Lung (tissue), 12 donors: Measurements from ENCODE around the gene CXCL16. TPM values are rescaled to one million over a fixed set of nuclear protein-coding genes. Genes with fewer than 3 reads are reported as not detected.
A peak's percentile ranks its signal among the peaks of the same experiment; 100 is the strongest.

Experiments used
- ATAC-seq: fragments of 200-7000 bp; cut with Tn5 transposase; one replicate; pipeline ENCODE4 v1.9.1; 2020; ENCODE audit warnings: moderate number of reproducible peaks; ENCODE audit not compliant: insufficient read depth, low FRiP score
- DNase-seq, 3 donors: peaks; one replicate each; pipeline ENCODE4 v3.0.0-alpha.2; 2013 to 2017
- H3K27ac ChIP-seq, 2 donors: one replicate each; pipeline ENCODE4 v1.5.1; 2013; ENCODE audit warnings: mild to moderate bottlenecking in 2 of 2, moderate library complexity in 2 of 2, control low read depth in 1 of 2, inconsistent platforms in 1 of 2, low read depth in 1 of 2, low read length in 1 of 2
- H3K27me3 ChIP-seq, 3 donors: one replicate each; pipeline ENCODE4 v1.5.1; 2013; ENCODE audit warnings: low read length in 2 of 3; ENCODE audit not compliant: control insufficient read depth in 3 of 3, insufficient read depth in 3 of 3
- H3K36me3 ChIP-seq, 4 donors: one replicate each; pipeline ENCODE4 v1.5.1; 2013; ENCODE audit warnings: low read length in 4 of 4, mild to moderate bottlenecking in 1 of 4, moderate library complexity in 1 of 4; ENCODE audit not compliant: control insufficient read depth in 4 of 4, insufficient read depth in 4 of 4
- H3K4me1 ChIP-seq, 5 donors: one replicate each; pipeline ENCODE4 v1.5.1; 2013; ENCODE audit warnings: low read length in 5 of 5, mild to moderate bottlenecking in 2 of 5, moderate library complexity in 1 of 5; ENCODE audit not compliant: control insufficient read depth in 5 of 5, insufficient read depth in 5 of 5
- H3K4me3 ChIP-seq: one replicate; pipeline ENCODE4 v1.5.1; 2013; ENCODE audit warnings: mild to moderate bottlenecking, control low read depth, moderate library complexity
- H3K9ac ChIP-seq, 2 donors: one replicate each; pipeline ENCODE4 v1.5.1; 2013; ENCODE audit warnings: low read length in 2 of 2, control low read depth in 1 of 2; ENCODE audit not compliant: insufficient read depth in 1 of 2
- H3K9me3 ChIP-seq, 4 donors: one replicate each; pipeline ENCODE4 v1.5.1; 2013; ENCODE audit warnings: low read length in 3 of 4, mild to moderate bottlenecking in 1 of 4, moderate library complexity in 1 of 4; ENCODE audit not compliant: control insufficient read depth in 4 of 4, insufficient read depth in 3 of 4
- CTCF ChIP-seq: IDR thresholded peaks from 2 replicates; pipeline ENCODE4 v1.5.1; 2012; ENCODE audit warnings: mild to moderate bottlenecking; ENCODE audit errors: control extremely low read depth, extremely low read depth
- WGBS, 2 donors: extraction: QIAGEN DNeasy Blood & Tissue Kit; methylation state at CpG; one replicate each; pipeline ENCODE4 v1.1.7; 2013; 5-methylcytosine and 5-hydroxymethylcytosine counted together
- polyA plus RNA-seq, 2 donors: library from polyadenylated mRNA; stranded (reverse); fragments of 200-250 nt; gene quantifications; one replicate each; pipeline ENCODE4 v1.2.1, GENCODE V29; 2013
- total RNA-seq, 2 donors: library from RNA; depleted of rRNA in 1 of 2; stranded (reverse); fragments of >200 nt in 1 of 2; gene quantifications; one replicate each; pipeline ENCODE4 v1.2.1, GENCODE V29; 2014 to 2021
- donor health status: control.
- donor health status: control.
- donor health status: Bipolar disorder and iron deficiency.
- donor health status: healthy.
- donor health status: DM: yes; HTN: yes; CAD: no.

Gene CXCL16
- total and polyA plus RNA-seq, 4 donors = 32.7 to 252 (median 111) TPM

- WGBS, 2 donors = 75 to 83% methylated on average over 6 of the region's 6 CpGs
- DNase-seq = no peak
- ATAC-seq = no peak
- Histone ChIP-seq H3K4me1 (no peaks in the 10 kb centered on the region), H3K27me3 (peaks cover 0 to 7% (median 2%) of the 10 kb centered on the region in 3 donors), H3K4me3 (no peak overlapping the region), H3K9me3 (no peaks in the 10 kb centered on the region), H3K27ac (no peak overlapping the region), H3K36me3 (no peaks in the 10 kb centered on the region), H3K9ac (no peak overlapping the region)
- no peak for TF ChIP-seq CTCF
Measured at GRCh38 chr17:4768298-4768697, 28.6 kb upstream of the CXCL16 start.

- no peaks in the 10 kb centered on the region for H3K9me3 ChIP-seq
- no peak for TF ChIP-seq CTCF
- peaks cover 0 to 4% (median 2%) of the 10 kb centered on the region in 3 donors for H3K27me3 ChIP-seq
- no peak overlapping the region for H3K4me3 ChIP-seq
- ATAC-seq = no peak
- DNase-seq = no peak
- no peaks in the 10 kb centered on the region for H3K4me1 ChIP-seq
- no peaks in the 10 kb centered on the region for H3K36me3 ChIP-seq
- no peak overlapping the region for H3K9ac ChIP-seq
- 64 to 69% methylated on average over 9 of the region's 9 CpGs for WGBS, 2 donors
- H3K27ac ChIP-seq = no peak overlapping the region
Measured at GRCh38 chr17:4766723-4767122, 27.0 kb upstream of the CXCL16 start.

GRCh38 chr17:4766201-4766600, 26.5 kb upstream of the CXCL16 start:
- Histone ChIP-seq H3K9me3 (no peaks in the 10 kb centered on the region), H3K36me3 (no peaks in the 10 kb centered on the region), H3K27me3 (peaks cover 0 to 2% (median 0%) of the 10 kb centered on the region in 3 donors), H3K4me1 (no peaks in the 10 kb centered on the region), H3K4me3 (no peak overlapping the region), H3K27ac (peak overlapping the region in 1 of 2 donors; percentile 52), H3K9ac (no peak overlapping the region)
- DNase-seq (no peak), ATAC-seq (no peak)
- 36 to 60% methylated on average over 3 of the region's 3 CpGs for WGBS, 2 donors
- no peak for TF ChIP-seq CTCF

- peaks cover 0 to 2% (median 0%) of the 10 kb centered on the region in 3 donors for H3K27me3 ChIP-seq
- TF ChIP-seq CTCF = no peak
- DNase-seq = no peak
- no peaks in the 10 kb centered on the region for H3K9me3 ChIP-seq
- H3K9ac ChIP-seq = no peak overlapping the region
- peak; percentile 47 for ATAC-seq
- H3K4me3 ChIP-seq = no peak overlapping the region
- H3K4me1 ChIP-seq = no peaks in the 10 kb centered on the region
- WGBS, 2 donors = 57 to 64% methylated on average over 3 of the region's 3 CpGs
- H3K27ac ChIP-seq = no peak overlapping the region
- H3K36me3 ChIP-seq = no peaks in the 10 kb centered on the region
Measured at GRCh38 chr17:4764595-4764994, 24.9 kb upstream of the CXCL16 start.
